HG03354 (cell line): Measurements from ENCODE around the gene XRCC6.
"Not testable (repeated sequence)": the region's sequence is repeated elsewhere in the genome, so short reads cannot be mapped to it uniquely, and the experiment has no call there.

Experiments used
- ATAC-seq: cut with Tn5 transposase; IDR thresholded peaks from one replicate; pipeline ENCODE4 v1.9.1; 2021; ENCODE audit warnings: mild to moderate bottlenecking; ENCODE audit not compliant: unreplicated experiment, poor library complexity, severe bottlenecking

XRCC6 gene

DNA sequence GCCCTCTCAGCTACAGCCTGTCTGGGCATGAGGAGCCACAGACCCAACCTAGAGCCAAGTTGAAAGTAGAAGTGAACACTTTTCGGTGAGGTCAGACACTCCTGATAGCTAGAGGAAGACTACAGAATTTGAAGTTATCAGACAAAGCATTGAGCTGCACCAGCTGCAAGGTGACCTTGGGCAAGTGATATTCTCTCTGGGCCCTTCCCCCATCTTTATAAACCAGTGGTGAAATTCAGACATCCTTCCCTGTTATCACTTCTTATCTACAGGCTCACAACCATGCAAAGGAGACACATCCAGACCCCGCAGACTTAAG lies 23.5 kb upstream of the XRCC6 start:
- no peak for ATAC-seq

DNA sequence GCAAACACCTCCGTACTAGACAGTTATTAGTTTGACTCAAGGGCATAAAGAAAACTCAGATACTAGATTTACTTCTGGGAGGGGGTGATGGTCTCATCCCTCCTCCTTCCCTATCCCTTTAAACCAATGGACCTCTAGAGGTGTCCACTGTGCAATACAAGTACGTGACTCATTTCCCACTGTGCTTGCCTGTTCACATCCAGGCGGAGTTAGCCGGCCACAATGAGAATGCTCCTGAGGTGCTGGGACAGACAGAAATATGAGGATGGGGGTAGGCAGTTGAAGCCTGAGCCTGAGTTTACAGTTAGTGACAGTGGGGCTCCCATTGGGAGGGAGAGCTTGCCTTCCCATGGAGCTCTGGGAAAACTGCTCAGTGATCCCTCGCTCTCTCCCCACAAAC lies 23.0 kb upstream of the XRCC6 start:
- no peak for ATAC-seq

DNA sequence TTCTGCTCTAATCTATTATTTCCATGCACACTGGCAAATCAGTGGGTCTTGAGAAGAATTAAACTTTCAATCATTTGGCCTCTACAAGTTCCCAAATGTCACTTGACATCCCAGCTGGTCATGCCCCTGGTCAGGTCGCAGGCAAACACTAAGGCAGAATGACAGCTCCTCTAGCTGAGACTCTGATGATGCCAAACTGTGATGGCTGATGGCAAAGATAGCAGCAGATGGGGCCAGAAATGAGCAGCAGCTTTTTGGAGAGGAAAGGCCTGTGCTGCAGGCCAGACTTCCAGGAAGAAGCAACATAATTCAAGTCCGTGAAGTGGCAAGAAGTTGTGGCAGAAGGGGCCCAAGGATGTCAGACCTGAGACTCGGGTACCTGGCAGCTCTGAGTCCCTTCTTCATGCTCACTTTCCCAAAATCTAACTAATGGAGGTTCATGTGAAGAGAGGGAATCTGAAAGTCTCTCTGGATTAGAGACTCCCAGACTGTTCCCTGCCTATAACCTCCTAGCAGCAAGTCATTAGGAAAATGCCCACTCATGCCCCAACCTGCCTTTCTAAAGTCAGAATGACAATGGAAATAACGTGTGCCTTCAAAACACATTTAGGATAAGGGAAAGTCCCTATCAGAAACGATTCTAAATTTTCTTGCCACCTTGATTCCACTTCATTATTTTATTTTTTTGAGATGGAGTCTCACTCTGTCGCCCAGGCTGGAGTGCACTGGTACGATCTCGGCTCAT lies 22.0 kb upstream of the XRCC6 start:
- no peak for ATAC-seq

DNA sequence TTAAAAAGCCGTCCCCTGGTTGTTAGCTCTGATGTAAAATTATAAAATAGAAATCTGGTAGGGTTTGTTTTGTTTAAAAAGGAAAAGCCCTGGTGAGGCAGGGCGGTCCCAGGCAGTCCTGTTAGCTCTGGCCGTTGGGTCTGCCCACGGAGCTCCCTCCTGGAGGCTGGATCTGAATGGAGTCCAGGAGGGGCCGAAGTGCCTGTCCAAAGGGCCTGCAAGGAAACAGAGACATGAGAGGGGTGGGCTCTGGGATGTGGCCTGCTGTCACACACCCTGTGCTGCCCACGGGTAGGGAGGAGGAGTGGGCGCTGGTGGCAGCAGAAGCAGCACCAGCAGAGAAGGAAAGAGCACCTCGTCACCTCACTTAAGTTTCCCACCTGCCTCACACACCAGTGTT lies 20.1 kb upstream of the XRCC6 start:
- ATAC-seq = no peak

DNA sequence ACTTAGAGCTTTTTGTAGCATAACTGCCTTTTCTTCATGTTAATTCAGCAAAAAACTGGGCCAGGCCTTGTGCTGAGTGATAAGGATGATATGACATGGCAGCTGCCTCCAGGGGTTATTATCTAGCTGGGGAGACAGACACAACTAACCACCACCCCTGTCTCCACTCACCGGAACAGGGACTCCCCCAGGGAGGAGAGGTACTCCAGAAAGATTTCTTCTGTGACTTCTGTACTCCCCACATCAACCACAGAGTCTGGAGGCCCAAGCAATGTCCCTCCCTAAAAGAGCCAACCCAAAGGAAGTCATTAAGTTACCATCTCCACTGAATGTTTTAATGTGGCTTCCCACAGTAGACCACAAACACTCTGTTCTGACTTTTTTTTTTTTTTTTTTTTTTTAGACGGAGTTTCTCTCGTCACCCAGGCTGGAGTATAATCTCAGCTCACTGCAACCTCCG lies 17.2 kb upstream of the XRCC6 start:
- ATAC-seq = no peak

DNA sequence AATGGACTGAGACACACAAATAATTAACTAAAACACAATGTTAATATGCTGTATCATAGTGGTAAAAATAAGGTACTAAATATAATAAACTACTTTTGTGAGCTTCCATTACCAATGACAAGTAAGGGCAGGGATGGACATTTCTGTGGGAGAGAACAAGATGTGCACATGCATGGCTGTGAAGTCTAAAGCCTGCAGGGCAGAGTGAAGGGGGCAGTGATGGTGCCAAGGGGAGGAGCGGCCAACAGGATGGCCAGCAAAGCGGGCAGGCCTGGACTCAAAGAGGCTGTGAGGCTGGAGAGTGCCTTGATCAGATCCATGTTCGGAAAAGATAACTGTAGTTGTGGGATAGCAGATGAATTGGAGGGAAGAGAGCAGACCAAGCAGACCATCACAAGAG lies 12.7 kb upstream of the XRCC6 start:
- ATAC-seq = no peak

DNA sequence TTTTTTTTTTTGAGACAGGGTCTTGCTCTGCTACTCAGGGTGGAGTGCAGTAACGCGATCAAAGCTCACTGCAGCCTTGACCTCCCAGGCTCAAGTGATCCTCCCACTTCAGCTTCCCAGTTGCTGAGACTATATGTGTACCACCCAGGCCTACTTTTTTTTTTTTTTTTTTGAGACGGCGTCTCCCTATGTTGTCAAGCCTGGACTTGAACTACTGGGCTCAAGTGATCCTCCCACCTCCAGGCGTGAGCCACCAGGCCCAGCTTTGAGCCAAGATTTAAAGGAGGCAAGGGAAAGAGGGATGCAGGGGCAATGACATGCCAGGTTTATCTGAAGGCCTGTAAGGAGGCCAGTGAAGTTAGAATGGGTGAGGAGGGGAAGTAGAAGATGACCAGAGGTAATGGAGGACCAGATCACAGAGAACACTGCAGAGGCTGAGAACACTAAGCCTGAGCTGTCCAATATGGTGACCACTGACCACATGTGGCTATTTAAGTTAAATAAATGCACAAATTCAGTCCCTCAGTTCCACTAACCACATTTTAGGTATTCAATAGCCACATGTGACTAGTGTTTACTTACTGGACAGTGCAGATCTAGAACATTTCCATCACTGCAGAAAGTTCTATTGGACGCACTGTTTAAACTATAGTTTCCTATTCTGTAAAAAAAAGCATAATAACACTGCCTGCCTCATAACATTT lies 8.3 kb upstream of the XRCC6 start:
- ATAC-seq = no peak

DNA sequence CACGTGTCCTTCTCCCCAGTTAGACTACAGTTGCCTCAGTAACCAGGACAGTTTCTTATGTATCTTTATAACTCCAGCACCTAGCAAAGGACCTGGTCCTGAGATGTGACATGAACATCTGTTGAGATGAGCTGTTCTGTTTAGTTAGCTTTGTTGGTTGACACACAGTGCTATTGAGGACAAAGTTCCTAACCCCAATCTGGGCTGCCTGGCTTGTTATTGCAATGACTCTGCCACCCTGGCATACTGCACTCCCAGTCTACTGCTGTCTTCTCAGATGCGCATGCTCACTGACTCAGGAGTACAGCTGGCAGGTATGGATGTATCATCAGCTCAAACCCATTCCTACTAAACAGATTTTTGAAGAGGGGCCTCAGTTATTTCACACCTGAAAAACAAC lies 7.6 kb upstream of the XRCC6 start:
- no peak for ATAC-seq

DNA sequence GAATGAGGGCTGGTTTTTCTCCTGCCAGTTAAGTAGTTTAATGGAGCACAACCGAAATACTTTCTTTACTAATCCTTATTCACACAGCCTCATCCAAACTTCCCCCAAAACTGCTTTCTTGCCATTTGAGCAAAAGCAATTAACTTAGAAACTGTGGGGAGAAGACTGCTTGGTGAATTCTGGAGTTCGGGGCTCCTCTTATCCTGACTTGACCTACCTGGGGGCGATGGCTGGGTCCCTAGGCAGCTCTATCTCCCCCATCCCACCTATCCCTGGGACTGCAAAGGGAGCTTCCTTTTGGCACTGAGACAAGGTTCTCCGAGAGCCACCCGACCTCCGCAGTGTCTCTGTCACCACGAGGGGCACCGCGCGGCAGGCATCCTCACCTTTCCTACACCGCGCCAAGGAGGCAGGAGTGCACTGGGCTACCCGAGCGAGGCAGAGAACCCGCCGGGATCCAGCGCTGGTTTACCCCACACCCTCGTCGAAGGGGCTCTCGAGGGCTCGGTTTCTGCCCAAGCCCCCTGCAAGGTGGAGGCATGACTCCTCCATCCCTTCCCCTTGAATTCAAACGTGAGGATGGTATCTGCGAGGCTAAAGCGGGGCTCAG lies 1.0 kb upstream of the XRCC6 start:
- ATAC-seq = peak; percentile 21

DNA sequence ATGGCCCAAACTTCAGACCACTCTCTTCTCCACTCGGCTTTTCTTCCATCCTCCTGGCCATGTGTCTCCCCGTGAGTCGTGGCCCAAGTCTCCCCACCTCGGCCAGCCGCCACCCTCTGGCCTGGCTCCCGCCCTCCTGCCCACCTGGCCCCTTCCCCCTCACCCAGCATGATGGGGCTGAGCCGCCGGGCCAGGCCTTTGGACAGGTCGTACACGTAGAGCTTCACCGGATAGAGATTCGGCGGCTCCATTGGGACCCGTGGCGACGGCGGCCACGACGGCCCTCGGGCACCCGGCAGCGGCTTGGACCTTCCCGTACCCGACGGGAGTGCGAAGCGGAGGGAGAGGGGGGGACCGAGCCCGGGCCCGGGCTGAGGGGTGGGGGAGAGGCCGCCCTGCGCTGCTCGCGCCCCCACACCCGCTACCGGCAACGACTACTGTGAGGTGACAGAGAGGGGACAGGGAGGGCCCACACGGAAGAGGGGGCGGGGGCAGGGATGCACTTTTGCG lies 451 bp upstream of the XRCC6 start, which contains the start of gene DESI1:
Gene DESI1 (minus strand): TSS at position 455 of the 510 bp plus-strand sequence. CDS start 204 bp downstream, at position 251.
- peak; percentile 28 for ATAC-seq

DNA sequence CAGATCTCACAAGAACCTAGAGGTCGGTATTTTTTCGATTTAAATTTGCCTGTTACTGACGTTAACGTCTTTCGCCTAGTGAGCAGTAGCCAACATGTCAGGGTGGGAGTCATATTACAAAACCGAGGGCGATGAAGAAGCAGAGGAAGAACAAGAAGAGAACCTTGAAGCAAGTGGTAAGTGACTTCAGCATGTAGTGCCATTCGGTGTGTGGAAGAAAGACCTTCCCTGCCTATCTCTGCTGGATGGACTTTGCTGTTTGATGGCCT lies 750 bp downstream of the XRCC6 start:
- no peak for ATAC-seq

DNA sequence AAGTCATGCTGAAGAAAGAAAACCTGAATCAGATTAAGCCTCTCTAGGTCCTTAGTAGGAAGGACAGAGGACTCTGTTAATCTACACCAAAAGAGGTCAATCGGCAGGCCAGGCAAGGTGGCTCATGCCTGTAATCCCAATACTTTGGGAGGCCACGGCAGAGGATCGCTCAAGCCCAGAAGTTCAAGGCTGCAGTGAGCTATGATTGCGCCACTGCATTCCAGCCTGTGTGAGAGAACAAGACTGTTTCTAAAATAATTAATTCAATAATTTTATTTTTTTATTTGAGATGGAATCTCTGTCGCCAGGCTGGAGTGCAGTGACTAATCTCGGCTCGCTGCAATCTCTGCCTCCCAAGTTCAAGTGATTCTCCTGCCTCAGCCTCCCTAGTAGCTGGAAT lies 4.5 kb downstream of the XRCC6 start:
- ATAC-seq = no peak

DNA sequence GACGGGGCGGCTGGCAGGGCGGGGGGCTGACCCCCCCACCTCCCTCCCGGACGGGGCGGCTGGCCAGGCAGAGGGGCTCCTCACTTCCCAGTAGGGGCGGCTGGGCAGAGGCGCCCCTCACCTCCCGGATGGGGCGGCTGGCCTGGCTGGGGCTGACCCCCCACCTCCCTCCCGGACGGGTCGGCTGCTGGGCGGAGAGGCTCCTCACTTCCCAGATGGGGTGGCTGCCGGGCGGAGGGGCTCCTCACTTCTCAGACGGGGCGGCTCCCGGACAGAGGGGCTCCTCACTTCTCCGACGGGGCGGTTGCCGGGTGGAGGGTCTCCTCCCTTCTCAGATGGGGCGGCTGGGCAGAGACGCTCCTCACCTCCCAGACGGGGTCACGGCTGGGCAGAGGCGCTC lies 10.0 kb downstream of the XRCC6 start:
- ATAC-seq = not testable (repeated sequence)

DNA sequence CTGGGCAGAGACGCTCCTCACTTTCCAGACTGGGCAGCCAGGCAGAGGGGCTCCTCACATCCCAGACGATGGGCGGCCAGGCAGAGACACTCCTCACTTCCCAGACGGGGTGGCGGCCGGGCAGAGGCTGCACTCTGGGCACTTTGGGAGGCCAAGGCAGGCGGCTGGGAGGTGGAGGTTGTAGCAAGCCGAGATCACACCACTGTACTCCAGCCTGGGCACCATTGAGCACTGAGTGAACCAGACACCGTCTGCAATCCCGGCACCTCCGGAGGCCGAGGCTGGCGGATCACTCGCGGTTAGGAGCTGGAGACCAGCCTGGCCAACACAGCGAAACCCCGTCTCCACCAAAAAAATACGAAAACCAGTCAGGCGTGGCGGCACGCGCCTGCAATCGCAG lies 10.5 kb downstream of the XRCC6 start:
- not testable (repeated sequence) for ATAC-seq

DNA sequence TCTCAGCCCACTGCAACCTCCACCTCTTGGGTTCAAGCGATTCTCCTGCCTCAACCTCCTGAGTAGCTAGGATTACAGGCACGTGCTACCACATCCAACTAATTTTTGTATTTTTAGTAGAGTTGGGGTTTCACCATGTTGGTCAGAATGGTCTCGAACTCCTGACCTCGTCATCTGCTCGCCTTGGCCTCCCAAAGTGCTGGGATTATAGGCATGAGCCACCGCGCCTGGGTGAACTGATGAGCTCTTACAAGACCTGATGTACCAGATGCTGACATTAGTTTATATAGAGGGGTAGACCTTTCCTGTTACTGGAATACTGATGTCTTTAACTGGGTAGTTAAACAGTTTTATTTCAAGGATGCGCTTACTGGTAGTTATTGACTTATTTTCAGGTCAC lies 13.5 kb downstream of the XRCC6 start:
- not testable (repeated sequence) for ATAC-seq

DNA sequence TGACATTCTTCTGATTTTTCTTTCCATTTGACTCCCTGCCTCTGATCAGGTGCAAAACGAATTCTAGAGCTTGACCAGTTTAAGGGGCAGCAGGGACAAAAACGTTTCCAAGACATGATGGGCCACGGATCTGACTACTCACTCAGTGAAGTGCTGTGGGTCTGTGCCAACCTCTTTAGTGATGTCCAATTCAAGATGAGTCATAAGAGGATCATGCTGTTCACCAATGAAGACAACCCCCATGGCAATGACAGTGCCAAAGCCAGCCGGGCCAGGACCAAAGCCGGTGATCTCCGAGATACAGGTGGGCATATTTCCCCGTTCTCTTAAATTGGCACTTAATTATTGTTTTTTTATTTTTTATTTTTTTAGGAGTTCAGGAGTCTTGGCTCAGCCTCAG lies 15.4 kb downstream of the XRCC6 start:
- ATAC-seq = no peak

DNA sequence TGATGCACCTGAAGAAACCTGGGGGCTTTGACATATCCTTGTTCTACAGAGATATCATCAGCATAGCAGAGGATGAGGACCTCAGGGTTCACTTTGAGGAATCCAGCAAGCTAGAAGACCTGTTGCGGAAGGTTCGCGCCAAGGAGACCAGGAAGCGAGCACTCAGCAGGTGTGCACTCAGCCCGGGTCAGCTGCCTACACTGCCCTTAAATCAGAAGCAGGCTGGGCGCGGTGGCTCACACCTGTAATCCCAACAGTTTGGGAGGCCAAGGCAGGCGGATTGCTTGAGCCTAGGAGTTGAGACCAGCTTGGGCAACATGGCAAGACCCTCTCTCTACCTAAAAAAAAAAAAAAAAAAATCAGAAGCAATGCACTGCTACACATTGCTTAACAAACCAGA lies 16.5 kb downstream of the XRCC6 start:
- not testable (repeated sequence) for ATAC-seq

DNA sequence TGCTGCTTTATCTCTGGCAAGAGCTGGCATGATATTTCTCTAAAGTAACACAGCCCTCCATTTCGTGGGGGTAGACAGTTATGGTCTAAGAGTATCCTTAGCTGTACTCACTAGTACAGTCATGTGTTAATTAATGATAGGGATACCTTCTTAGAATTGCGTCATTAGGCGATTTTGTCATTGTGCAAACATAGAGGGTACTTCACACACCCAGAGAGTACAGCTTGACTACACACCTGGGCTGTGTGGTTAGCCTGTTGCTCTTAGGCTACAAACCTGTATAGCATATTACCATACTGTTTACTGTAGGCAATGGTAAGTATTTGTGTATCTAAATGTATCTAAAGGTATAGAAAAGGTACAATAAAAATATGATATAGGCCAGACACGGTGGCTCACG lies 17.0 kb downstream of the XRCC6 start:
- ATAC-seq = no peak

DNA sequence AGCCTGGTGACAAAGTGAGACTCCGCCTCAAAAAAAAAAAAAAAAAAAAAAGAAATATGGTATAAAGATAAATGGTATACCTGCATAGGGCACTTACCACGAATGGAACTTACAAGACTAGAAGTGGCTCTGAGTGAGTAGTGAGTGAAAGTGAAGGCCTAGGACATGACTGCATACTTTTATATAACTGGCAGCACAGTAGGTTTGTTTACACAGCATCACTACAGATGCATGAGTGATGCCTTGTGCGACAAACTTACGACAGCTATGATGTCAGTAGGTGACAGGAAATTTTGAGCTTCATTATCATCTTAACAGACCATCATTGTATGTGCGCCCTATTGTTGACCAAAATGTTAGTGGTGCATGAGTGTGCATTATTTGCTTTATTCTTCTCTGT lies 17.7 kb downstream of the XRCC6 start:
- no peak for ATAC-seq

DNA sequence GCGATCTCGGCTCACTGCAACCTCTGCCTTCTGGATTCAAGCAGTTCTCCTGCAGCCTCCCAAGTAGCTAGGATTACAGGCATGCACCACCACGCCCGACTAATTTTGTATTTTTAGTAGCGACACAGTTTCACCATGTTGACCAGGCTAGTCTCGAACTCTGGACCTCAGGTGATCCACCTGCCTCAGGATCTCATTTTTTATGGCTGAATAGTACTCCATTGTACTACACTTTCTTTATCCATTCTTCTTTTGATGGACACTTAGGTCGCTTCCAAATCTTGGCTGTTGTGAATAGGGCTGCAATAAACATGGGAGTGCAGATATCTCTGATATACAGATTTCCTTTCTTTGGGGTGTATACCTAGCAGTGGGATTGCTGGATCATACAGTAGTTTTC lies 20.8 kb downstream of the XRCC6 start:
- ATAC-seq = no peak
